K562 (cell line): ENCODE data around the gene NIPSNAP2. TPM values are rescaled to one million over a fixed set of nuclear protein-coding genes. Genes with fewer than 3 reads are reported as not detected.

Experiments used
- ATAC-seq: fragments of 200-7000 bp; cut with Tn5 transposase; 3 replicates; pipeline ENCODE4 v1.9.1; 2020; ENCODE audit warnings: moderate library complexity
- BruUV-seq: library from RNA; stranded (reverse); fragments of 400-500 nt; replicated peaks from 2 replicates; lab custom pipeline; 2021; lab: Mats Ljungman, UMichigan
- CTCF ChIA-PET: fragments of 300-600 bp; formaldehyde crosslinking; extraction: SDS; loops from one replicate; lab custom pipeline; 2021; ENCODE audit warnings: low intra/inter-chr PET ratio; lab: Yijun Ruan, JAX
- POLR2A ChIA-PET: fragments of 300-600, 350-650 bp; sonication (Branson Sonifier 250); formaldehyde crosslinking; extraction: SDS; loops from one replicate; lab custom pipeline; 2021; ENCODE audit warnings: antibody characterized with exemption, inconsistent platforms; lab: Yijun Ruan, JAX
- DNase-seq, 4 experiments: peaks; one replicate each; pipeline versions ENCODE4 v3.0.0 to v3.0.0-alpha.2; 2011 to 2018; ENCODE audit warnings: low spot score in 3 of 4, mixed read lengths in 3 of 4; ENCODE audit errors: extremely low read depth in 1 of 4
- FAIRE-seq: peaks from 2 replicates; lab custom pipeline; 2011; peaks lifted over from hg19 to GRCh38; lab: Jason Lieb, UNC
- H2AFZ ChIP-seq: 2 replicates; pipeline ENCODE4 v1.6.0; 2011; ENCODE audit warnings: low read depth, low read length, control low read depth, inconsistent platforms
- H3K27ac ChIP-seq: fragments of 200-600 bp; 3 replicates; pipeline ENCODE4 v1.8.0; 2011; ENCODE audit warnings: low read depth, mild to moderate bottlenecking, control low read depth, inconsistent platforms, low read length, moderate library complexity, mixed read lengths; ENCODE audit errors: extremely low read depth
- H3K27me3 ChIP-seq, 2 experiments: fragments of 300-600 bp in 1 of 2; 2 replicates in 1 of 2; 3 replicates in 1 of 2; pipeline versions ENCODE4 v1.6.0 to v1.8.0; 2011; ENCODE audit warnings: inconsistent platforms in 2 of 2, low read length in 2 of 2, mild to moderate bottlenecking in 1 of 2, mixed read lengths in 1 of 2, moderate library complexity in 1 of 2; ENCODE audit not compliant: control insufficient read depth in 2 of 2, insufficient read depth in 2 of 2
- H3K36me3 ChIP-seq: fragments of 300-600 bp; 3 replicates; pipeline ENCODE4 v1.8.0; 2011; ENCODE audit warnings: mild to moderate bottlenecking, low read length, inconsistent platforms; ENCODE audit not compliant: control insufficient read depth, insufficient read depth
- H3K4me1 ChIP-seq, 2 experiments: fragments of 200-600 bp in 1 of 2; replicated peaks in 1 of 2; 2 replicates in 1 of 2; 3 replicates in 1 of 2; pipeline versions ENCODE4 v1.5.1 to v1.8.0; 2011; ENCODE audit warnings: inconsistent platforms in 2 of 2, low read length in 2 of 2, mild to moderate bottlenecking in 1 of 2, mixed read lengths in 1 of 2, moderate library complexity in 1 of 2; ENCODE audit not compliant: control insufficient read depth in 2 of 2, insufficient read depth in 2 of 2
- H3K4me2 ChIP-seq: 2 replicates; pipeline ENCODE4 v1.6.1; 2011; ENCODE audit warnings: low read length, control low read depth, inconsistent platforms, mixed read lengths; ENCODE audit not compliant: insufficient read depth
- H3K4me3 ChIP-seq: fragments of 200-600 bp; sonication (generic), shearing (Covaris generic); 2 replicates; pipeline ENCODE4 v1.5.1; 2016; ENCODE audit warnings: control low read depth, inconsistent platforms
- H3K79me2 ChIP-seq: fragments of 200-600 bp; 3 replicates; pipeline ENCODE4 v1.8.0; 2011; ENCODE audit warnings: low read length, inconsistent platforms; ENCODE audit not compliant: control insufficient read depth, insufficient read depth
- H3K9ac ChIP-seq, 2 experiments: 2 replicates each; pipeline versions ENCODE4 v1.6.0 to v1.6.1; 2011; ENCODE audit warnings: low read depth in 2 of 2, low read length in 2 of 2, control low read depth in 1 of 2, inconsistent platforms in 1 of 2, mild to moderate bottlenecking in 1 of 2, mixed read lengths in 1 of 2; ENCODE audit not compliant: insufficient read depth in 1 of 2
- H3K9me1 ChIP-seq: one replicate; pipeline ENCODE4 v1.6.0; 2011; ENCODE audit warnings: inconsistent platforms, mild to moderate bottlenecking, low read length, moderate library complexity; ENCODE audit not compliant: control insufficient read depth, insufficient read depth
- H3K9me3 ChIP-seq: replicated peaks from 2 replicates; pipeline ENCODE4 v1.5.1; 2011; ENCODE audit warnings: low read depth, low read length, inconsistent platforms; ENCODE audit not compliant: control insufficient read depth, insufficient read depth
- H4K20me1 ChIP-seq: replicated peaks from 2 replicates; pipeline ENCODE4 v1.6.1; 2011; ENCODE audit warnings: low read length, inconsistent platforms, mixed read lengths; ENCODE audit not compliant: control insufficient read depth, insufficient read depth
- EWSR1 ChIP-seq: fragments of 450-650 bp; IDR thresholded peaks from 2 replicates; pipeline ENCODE4 v1.6.1; 2018; ENCODE audit warnings: borderline replicate concordance, mild to moderate bottlenecking, low read depth, moderate library complexity; ENCODE audit not compliant: partially characterized antibody
- PTTG1 ChIP-seq: fragments of 450-650 bp; IDR thresholded peaks from 2 replicates; pipeline ENCODE4 v1.6.1; 2016; ENCODE audit warnings: low read depth, mild to moderate bottlenecking, missing genetic modification characterization, missing compliant biosample characterization
- ZNF12 ChIP-seq: sonication (generic); formaldehyde crosslinking; IDR thresholded peaks from 2 replicates; pipeline ENCODE4 v1.4.0; 2020; ENCODE audit warnings: mild to moderate bottlenecking, missing genetic modification reagents
- ZNF324 ChIP-seq: fragments of 250-450 bp; sonication (Bioruptor Pico); IDR thresholded peaks from 2 replicates; pipeline ENCODE4 v1.4.0; 2020; ENCODE audit warnings: mild to moderate bottlenecking
- ZNF551 ChIP-seq: fragments of 250-450 bp; sonication (Bioruptor Pico); IDR thresholded peaks from 2 replicates; pipeline ENCODE4 v1.5.0; 2021; ENCODE audit warnings: mild to moderate bottlenecking, moderate library complexity
- in situ Hi-C: fragments of 300-500 bp; cut with MboI; formaldehyde crosslinking; loops from 4 replicates; pipeline ENCODE4 v1.15.0; 2018; ENCODE audit warnings: inconsistent platforms, mixed read lengths
- intact Hi-C: fragments of 100-400 bp; cut with micrococcal nuclease; formaldehyde crosslinking; loops from 2 replicates; pipeline ENCODE4 v1.14.2; 2022
- polyA plus RNA-seq, 8 experiments: library from polyadenylated mRNA; depleted of rRNA in 4 of 8; stranded (reverse) in 5 of 8; unstranded in 3 of 8; fragments of >200 nt; fragmentation: Nextera tagmentation in 2 of 8; fragmentation: Illumina TruSeq in 1 of 8; extraction: Ambion mirVana in 2 of 8; extraction: Trizol in 1 of 8; gene quantifications; 2 replicates each; pipeline versions ENCODE4 v1.2.1 to v1.2.3, GENCODE V29; 2011 to 2014; ENCODE audit warnings: inconsistent platforms in 1 of 8, missing spikeins in 1 of 8
- total RNA-seq, 7 experiments: library from RNA; depleted of rRNA in 6 of 7; stranded (reverse); fragments of >200 nt in 6 of 7; fragmentation: Illumina TruSeq in 2 of 7; extraction: Trizol in 2 of 7; gene quantifications; 2 replicates each; pipeline versions ENCODE4 v1.2.1 to v1.2.3, GENCODE V29; 2011 to 2021; ENCODE audit warnings: low replicate concordance in 1 of 7
- TF ChIP-seq, protein P1 (sequence below): sonication (generic); formaldehyde crosslinking; IDR thresholded peaks from 2 replicates; pipeline ENCODE4 v1.8.0; 2022; ENCODE audit warnings: missing genetic modification reagents, mild to moderate bottlenecking, borderline replicate concordance

The NIPSNAP2 gene
- total and polyA plus RNA-seq, 9 of the 15 experiments (the other 6 are each of a cell fraction or from before 2014, with no cell fraction given), result 24.9 to 107 (median 53.0) TPM

GRCh38 chr7:56023500-56023899 is 59.1 kb downstream of the NIPSNAP2 start:
- no peak overlapping the region for H2AFZ ChIP-seq
- no peaks in the 10 kb centered on the region for H4K20me1 ChIP-seq
- FAIRE-seq (no peak), DNase-seq (no peak), ATAC-seq (no peak)
- CTCF ChIA-PET, result no interaction called here
- no peaks in the 10 kb centered on the region for H3K4me1 ChIP-seq
- TF ChIP-seq PTTG1 (tag), result no peak
- no peak for TF ChIP-seq ZNF12 (CRISPR knock-in tag)
- TF ChIP-seq EWSR1, result no peak
- TF ChIP-seq, protein P1, sequence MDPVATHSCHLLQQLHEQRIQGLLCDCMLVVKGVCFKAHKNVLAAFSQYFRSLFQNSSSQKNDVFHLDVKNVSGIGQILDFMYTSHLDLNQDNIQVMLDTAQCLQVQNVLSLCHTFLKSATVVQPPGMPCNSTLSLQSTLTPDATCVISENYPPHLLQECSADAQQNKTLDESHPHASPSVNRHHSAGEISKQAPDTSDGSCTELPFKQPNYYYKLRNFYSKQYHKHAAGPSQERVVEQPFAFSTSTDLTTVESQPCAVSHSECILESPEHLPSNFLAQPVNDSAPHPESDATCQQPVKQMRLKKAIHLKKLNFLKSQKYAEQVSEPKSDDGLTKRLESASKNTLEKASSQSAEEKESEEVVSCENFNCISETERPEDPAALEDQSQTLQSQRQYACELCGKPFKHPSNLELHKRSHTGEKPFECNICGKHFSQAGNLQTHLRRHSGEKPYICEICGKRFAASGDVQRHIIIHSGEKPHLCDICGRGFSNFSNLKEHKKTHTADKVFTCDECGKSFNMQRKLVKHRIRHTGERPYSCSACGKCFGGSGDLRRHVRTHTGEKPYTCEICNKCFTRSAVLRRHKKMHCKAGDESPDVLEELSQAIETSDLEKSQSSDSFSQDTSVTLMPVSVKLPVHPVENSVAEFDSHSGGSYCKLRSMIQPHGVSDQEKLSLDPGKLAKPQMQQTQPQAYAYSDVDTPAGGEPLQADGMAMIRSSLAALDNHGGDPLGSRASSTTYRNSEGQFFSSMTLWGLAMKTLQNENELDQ (CRISPR knock-in tag), result no peak
- no peak for TF ChIP-seq ZNF551 (CRISPR knock-in tag)
- no peak for TF ChIP-seq ZNF324 (CRISPR knock-in tag)
- no TSS peak for BruUV-seq
- H3K27me3 ChIP-seq, result no peaks in the 10 kb centered on the region
- peaks cover 19% of the 10 kb centered on the region; the same call in 2 of the 3 replicates for H3K36me3 ChIP-seq
- POLR2A ChIA-PET, result no interaction called here
- in situ Hi-C loops (no loop called here), intact Hi-C loops (no loop called here)
- H3K9me1 ChIP-seq, result no peaks in the 10 kb centered on the region
- no peak overlapping the region for H3K4me3 ChIP-seq
- H3K4me2 ChIP-seq, result no peak overlapping the region
- H3K9me3 ChIP-seq, result no peaks in the 10 kb centered on the region
- H3K27ac ChIP-seq, result no peak overlapping the region
- H3K9ac ChIP-seq, result no peak overlapping the region
- H3K79me2 ChIP-seq, result no peaks in the 10 kb centered on the region
